GM23338 (cell line): ENCODE measurements around the gene DNAAF5. TPM values are rescaled to one million over a fixed set of nuclear protein-coding genes. Genes with fewer than 3 reads are reported as not detected.

ENCODE experiments used
- ATAC-seq: fragments of 200-7000 bp; cut with Tn5 transposase; 3 replicates; pipeline ENCODE4 v1.9.1; 2020
- DNase-seq: peaks from one replicate; pipeline ENCODE4 v3.0.0-alpha.2; 2015; ENCODE audit warnings: low spot score
- H2AFZ ChIP-seq: fragments of 200-600 bp; sonication (generic); 2 replicates; pipeline ENCODE4 v1.8.0; 2016; ENCODE audit warnings: antibody characterized with exemption, mild to moderate bottlenecking, moderate library complexity
- H3F3A ChIP-seq: fragments of 200-600 bp; sonication (generic); replicated peaks from 2 replicates; pipeline ENCODE4 v1.8.0; 2017; ENCODE audit warnings: antibody characterized with exemption, mixed run types, low read depth
- H3K27ac ChIP-seq: fragments of 200-600 bp; sonication (generic); 2 replicates; pipeline ENCODE4 v1.6.1; 2016; ENCODE audit warnings: low read depth
- H3K27me3 ChIP-seq: fragments of 200-600 bp; sonication (generic); 2 replicates; pipeline ENCODE4 v1.8.0; 2016; ENCODE audit warnings: mild to moderate bottlenecking, mixed run types, moderate library complexity; ENCODE audit not compliant: insufficient read depth
- H3K36me3 ChIP-seq: fragments of 200-600 bp; sonication (generic); 2 replicates; pipeline ENCODE4 v1.8.0; 2016; ENCODE audit warnings: mild to moderate bottlenecking; ENCODE audit not compliant: insufficient read depth
- H3K4me1 ChIP-seq: fragments of 200-600 bp; sonication (generic); 2 replicates; pipeline ENCODE4 v1.8.0; 2016; ENCODE audit warnings: mild to moderate bottlenecking, moderate library complexity; ENCODE audit not compliant: insufficient read depth
- H3K4me2 ChIP-seq: fragments of 200-600 bp; sonication (generic); 2 replicates; pipeline ENCODE4 v1.7.1; 2017; ENCODE audit warnings: mixed run types
- H3K4me3 ChIP-seq: fragments of 200-600 bp; sonication (generic); 2 replicates; pipeline ENCODE4 v1.6.1; 2016; ENCODE audit warnings: mixed run types
- H3K79me2 ChIP-seq: fragments of 200-600 bp; sonication (generic); replicated peaks from 2 replicates; pipeline ENCODE4 v1.8.0; 2017; ENCODE audit warnings: mild to moderate bottlenecking; ENCODE audit not compliant: insufficient read depth
- H3K9me2 ChIP-seq: fragments of 200-600 bp; sonication (generic); 2 replicates; pipeline ENCODE4 v1.8.0; 2017; ENCODE audit not compliant: insufficient read depth
- H4K20me1 ChIP-seq: fragments of 200-600 bp; sonication (generic); replicated peaks from 2 replicates; pipeline ENCODE4 v1.8.0; 2017; ENCODE audit warnings: mild to moderate bottlenecking; ENCODE audit not compliant: insufficient read depth
- H3K27ac Mint-ChIP-seq: 2 replicates; pipeline ENCODE4 v1.8.0; 2020; ENCODE audit warnings: inconsistent platforms, mild to moderate bottlenecking, moderate library complexity, mixed read lengths
- H3K27me3 Mint-ChIP-seq: 3 replicates; pipeline ENCODE4 v1.8.0; 2022; ENCODE audit warnings: low read depth, mild to moderate bottlenecking, moderate library complexity, mixed read lengths, inconsistent platforms; ENCODE audit not compliant: insufficient read depth, poor library complexity
- H3K36me3 Mint-ChIP-seq: 3 replicates; pipeline ENCODE4 v1.8.0; 2021; ENCODE audit warnings: low read depth, mild to moderate bottlenecking, inconsistent platforms, moderate library complexity, mixed read lengths
- H3K4me1 Mint-ChIP-seq: 3 replicates; pipeline ENCODE4 v1.8.0; 2020; ENCODE audit warnings: mild to moderate bottlenecking, inconsistent platforms, mixed read lengths
- H3K4me3 Mint-ChIP-seq: 3 replicates; pipeline ENCODE4 v1.8.0; 2021; ENCODE audit warnings: moderate library complexity, mild to moderate bottlenecking, inconsistent platforms, mixed read lengths
- H3K9me3 Mint-ChIP-seq: 3 replicates; pipeline ENCODE4 v1.8.0; 2020; ENCODE audit warnings: moderate library complexity, mild to moderate bottlenecking, inconsistent platforms, mixed read lengths
- CREB1 ChIP-seq: fragments of 250-450 bp; sonication (Bioruptor Pico); IDR thresholded peaks from 2 replicates; pipeline ENCODE4 v1.5.0; 2020; ENCODE audit warnings: low read depth, mild to moderate bottlenecking, moderate library complexity
- CTCF ChIP-seq, 2 experiments: fragments of 200-600 bp in 1 of 2; sonication (generic) in 1 of 2; conservative IDR thresholded peaks; 2 replicates each; pipeline versions ENCODE4 v1.5.1 to v1.6.1; 2016 to 2017; ENCODE audit warnings: antibody characterized with exemption in 2 of 2, low read depth in 2 of 2, mild to moderate bottlenecking in 2 of 2, moderate library complexity in 1 of 2
- ETS1 ChIP-seq: IDR thresholded peaks from 2 replicates; pipeline ENCODE4 v1.6.1; 2016; ENCODE audit warnings: antibody characterized with exemption
- EZH2 ChIP-seq: fragments of 200-600 bp; sonication (generic); IDR thresholded peaks from one replicate; pipeline ENCODE4 v1.8.0; 2017; ENCODE audit warnings: antibody characterized with exemption, mild to moderate bottlenecking, low read depth; ENCODE audit not compliant: unreplicated experiment
- NANOG ChIP-seq: IDR thresholded peaks from 2 replicates; pipeline ENCODE4 v1.6.1; 2016; ENCODE audit warnings: antibody characterized with exemption, borderline replicate concordance
- POLR2AphosphoS5 ChIP-seq: IDR thresholded peaks from 2 replicates; pipeline ENCODE4 v1.6.1; 2016; ENCODE audit warnings: antibody characterized with exemption, low read depth
- REST ChIP-seq: IDR thresholded peaks from one replicate; pipeline ENCODE4 v1.6.1; 2018; ENCODE audit warnings: antibody characterized with exemption; ENCODE audit not compliant: unreplicated experiment
- ZNF114 ChIP-seq: fragments of 250-450 bp; sonication (Bioruptor Pico); IDR thresholded peaks from 2 replicates; pipeline ENCODE4 v1.5.0; 2020; ENCODE audit warnings: mild to moderate bottlenecking, moderate library complexity
- ZNF331 ChIP-seq: fragments of 250-450 bp; sonication (Bioruptor Pico); IDR thresholded peaks from 2 replicates; pipeline ENCODE4 v1.5.0; 2020; ENCODE audit warnings: low read depth, mild to moderate bottlenecking, moderate library complexity
- polyA plus RNA-seq: library from polyadenylated mRNA; unstranded; fragments of >200 nt; fragmentation: Nextera tagmentation; extraction: Ambion mirVana; gene quantifications from 2 replicates; pipeline ENCODE4 v1.2.1, GENCODE V29; 2016
- total RNA-seq: library from RNA; depleted of rRNA; stranded (reverse); fragments of >200 nt; shearing (Covaris generic); gene quantifications from 2 replicates; pipeline ENCODE4 v1.2.3, GENCODE V29; 2014

The DNAAF5 gene
- total and polyA plus RNA-seq, 2 experiments from 2014 or later: 20.4 to 86.7 TPM

GRCh38 chr7:815284-816216, 89.1 kb downstream of the DNAAF5 start:
- Histone ChIP-seq H3K9me2 (no peaks in the 10 kb centered on the region), H3K36me3 (no peaks in the 10 kb centered on the region), H3K79me2 (peaks cover 36% of the 10 kb centered on the region), H3K27ac (peak overlapping the region; percentile 93), H2AFZ (0 out of 2 replicates have a peak overlapping the region, but pooled peaks have one; percentile 81), H3F3A (peaks cover 22% of the 10 kb centered on the region), H3K27me3 (no peaks in the 10 kb centered on the region), H3K4me1 (peaks cover 31% of the 10 kb centered on the region), H4K20me1 (peaks cover 26% of the 10 kb centered on the region), H3K4me2 (peak overlapping the region; percentile 74), H3K4me3 (peak overlapping the region; percentile 59)
- no peak for TF ChIP-seq EZH2
- TF ChIP-seq CREB1 (CRISPR knock-in tag): peak; percentile 54; the same call in 1 of the 2 replicates
- TF ChIP-seq POLR2AphosphoS5: peak; percentile 50
- Mint-ChIP-seq H3K36me3 (peaks cover 28% of the 10 kb centered on the region), H3K27ac (peak overlapping the region; percentile 95), H3K4me1 (peaks cover 48% of the 10 kb centered on the region), H3K9me3 (peaks cover 6% of the 10 kb centered on the region), H3K27me3 (peaks cover 29% of the 10 kb centered on the region), H3K4me3 (peak overlapping the region; percentile 79)
- ATAC-seq (peak; percentile 69), DNase-seq (peak; percentile 91)

GRCh38 chr7:816300-816750, 89.8 kb downstream of the DNAAF5 start:
- Mint-ChIP-seq H3K27me3 (peaks cover 28% of the 10 kb centered on the region), H3K9me3 (peaks cover 4% of the 10 kb centered on the region; the same call in 2 of the 3 replicates), H3K4me1 (peaks cover 51% of the 10 kb centered on the region), H3K4me3 (peak overlapping the region; percentile 79; the same call in 2 of the 3 replicates), H3K36me3 (peaks cover 26% of the 10 kb centered on the region), H3K27ac (peak overlapping the region; percentile 88)
- TF ChIP-seq NANOG (no peak), ZNF331 (CRISPR knock-in tag) (no peak), CREB1 (CRISPR knock-in tag) (peak; percentile 78), REST (no peak), ETS1 (no peak), ZNF114 (CRISPR knock-in tag) (no peak), POLR2AphosphoS5 (peak; percentile 82), CTCF (conservative IDR thresholded peaks at IDR 0.05; ENCODE audit: low read depth in 2 of 2) (no peak)
- H3K27ac ChIP-seq: no peak overlapping the region
- H3K4me3 ChIP-seq: peak overlapping the region; percentile 59; the same call in 1 of the 2 replicates
- H3K27me3 ChIP-seq: no peaks in the 10 kb centered on the region
- peaks cover 22% of the 10 kb centered on the region for H3F3A ChIP-seq
- peaks cover 44% of the 10 kb centered on the region for H3K79me2 ChIP-seq
- no peak overlapping the region for H2AFZ ChIP-seq
- H3K9me2 ChIP-seq: no peaks in the 10 kb centered on the region
- DNase-seq (peak; percentile 99), ATAC-seq (peak; percentile 83)
- H4K20me1 ChIP-seq: peaks cover 32% of the 10 kb centered on the region
- no peaks in the 10 kb centered on the region for H3K36me3 ChIP-seq
- no peak overlapping the region for H3K4me2 ChIP-seq
- peaks cover 31% of the 10 kb centered on the region for H3K4me1 ChIP-seq
